Measurements from ENCODE around the gene KY. TPM values are rescaled to one million over a fixed set of nuclear protein-coding genes. Genes with fewer than 3 reads are reported as not detected.

KY gene
- polyA plus RNA-seq, 1 donor (not counting 4 experiments of a cell fraction or from before 2014, with no cell fraction given): not detected

DNA sequence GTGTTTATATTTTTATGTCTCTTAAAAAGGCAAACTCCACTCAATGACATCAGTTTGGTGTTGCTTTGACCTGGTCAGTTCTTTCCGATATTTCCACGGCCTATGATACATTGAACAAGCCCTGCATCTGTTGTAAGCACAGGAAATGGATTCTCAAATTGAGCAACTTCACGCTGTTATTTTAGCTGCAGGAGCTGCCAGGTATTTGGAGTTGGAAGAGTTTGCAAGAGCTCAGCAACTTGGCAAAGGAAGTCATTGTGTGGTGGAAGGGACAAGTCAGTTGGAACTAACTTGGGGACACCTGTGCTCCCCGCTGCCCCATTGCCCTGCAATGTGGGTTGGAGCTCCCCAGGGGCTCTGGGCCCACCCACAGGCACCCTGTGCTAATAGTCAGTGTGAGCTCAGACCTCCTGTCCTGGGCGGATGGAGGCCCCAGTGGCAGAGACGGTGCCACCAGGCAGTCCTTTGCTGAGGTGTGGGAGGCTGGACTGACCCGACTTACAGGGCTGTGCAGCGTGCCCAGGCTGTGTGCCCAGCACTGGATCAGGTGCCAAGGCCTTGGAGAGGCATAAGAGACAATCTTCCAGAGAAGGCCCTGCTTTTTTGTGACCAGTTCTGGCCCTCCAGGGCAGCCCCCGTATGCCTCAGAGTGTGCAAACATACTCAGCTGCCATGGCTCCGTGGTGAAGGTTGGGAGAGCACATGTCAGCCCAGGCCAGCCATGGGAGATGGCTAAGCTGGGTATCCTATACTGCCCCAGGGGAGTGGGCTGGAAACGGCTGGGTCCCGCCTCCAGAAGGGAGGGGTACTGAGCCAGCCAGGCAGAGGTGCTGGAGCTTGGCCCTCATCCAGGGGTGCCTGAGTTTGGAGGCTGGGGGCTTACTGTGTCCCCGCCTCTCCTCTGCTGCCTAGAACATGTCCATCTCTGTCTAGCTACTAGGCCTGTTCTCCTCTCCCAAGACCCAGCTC is 43.5 kb downstream of the KY start:
- DNase-seq (ENCODE audit: low read depth, low spot score) (no peak), FAIRE-seq (no peak)
- Histone ChIP-seq H3K9me1 (ENCODE audit: control insufficient read depth, extremely low read depth, insufficient read depth, low read length) (no peaks in the 10 kb centered on the region), H3K4me3 (ENCODE audit: control insufficient read depth in 2 of 3, extremely low read depth in 1 of 3, insufficient read depth in 2 of 3, low read depth in 1 of 3, low read length in 3 of 3) (no peak overlapping the region), H3K9ac (ENCODE audit: control insufficient read depth, extremely low read depth, insufficient read depth, low read length) (no peak overlapping the region), H4K20me1 (ENCODE audit: control insufficient read depth, extremely low read depth, insufficient read depth, low read length) (no peaks in the 10 kb centered on the region), H3K27me3 (ENCODE audit: control insufficient read depth, extremely low read depth, insufficient read depth, low read length) (peaks cover 6% of the 10 kb centered on the region), H3K4me1 (ENCODE audit: control insufficient read depth, extremely low read depth, insufficient read depth, low read length) (no peaks in the 10 kb centered on the region), H3K79me2 (ENCODE audit: control insufficient read depth, insufficient read depth, low read length) (no peaks in the 10 kb centered on the region), H3K4me2 (ENCODE audit: control insufficient read depth, extremely low read depth, insufficient read depth, low read depth, low read length) (no peak overlapping the region), H3K27ac (ENCODE audit: control insufficient read depth, insufficient read depth, low read length) (no peak overlapping the region), H3K36me3 (ENCODE audit: control insufficient read depth in 2 of 2, extremely low read depth in 1 of 2, insufficient read depth in 2 of 2, low read length in 2 of 2) (no peaks in the 10 kb centered on the region), H2AFZ (ENCODE audit: control insufficient read depth, low read length) (no peak overlapping the region), H3K9me3 (ENCODE audit: control insufficient read depth, low read depth, low read length) (no peaks in the 10 kb centered on the region)
- no peak for TF ChIP-seq EZH2 (IDR thresholded peaks at IDR 0.05; ENCODE audit: low read length)
- TF ChIP-seq, protein P1, sequence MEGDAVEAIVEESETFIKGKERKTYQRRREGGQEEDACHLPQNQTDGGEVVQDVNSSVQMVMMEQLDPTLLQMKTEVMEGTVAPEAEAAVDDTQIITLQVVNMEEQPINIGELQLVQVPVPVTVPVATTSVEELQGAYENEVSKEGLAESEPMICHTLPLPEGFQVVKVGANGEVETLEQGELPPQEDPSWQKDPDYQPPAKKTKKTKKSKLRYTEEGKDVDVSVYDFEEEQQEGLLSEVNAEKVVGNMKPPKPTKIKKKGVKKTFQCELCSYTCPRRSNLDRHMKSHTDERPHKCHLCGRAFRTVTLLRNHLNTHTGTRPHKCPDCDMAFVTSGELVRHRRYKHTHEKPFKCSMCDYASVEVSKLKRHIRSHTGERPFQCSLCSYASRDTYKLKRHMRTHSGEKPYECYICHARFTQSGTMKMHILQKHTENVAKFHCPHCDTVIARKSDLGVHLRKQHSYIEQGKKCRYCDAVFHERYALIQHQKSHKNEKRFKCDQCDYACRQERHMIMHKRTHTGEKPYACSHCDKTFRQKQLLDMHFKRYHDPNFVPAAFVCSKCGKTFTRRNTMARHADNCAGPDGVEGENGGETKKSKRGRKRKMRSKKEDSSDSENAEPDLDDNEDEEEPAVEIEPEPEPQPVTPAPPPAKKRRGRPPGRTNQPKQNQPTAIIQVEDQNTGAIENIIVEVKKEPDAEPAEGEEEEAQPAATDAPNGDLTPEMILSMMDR (optimal IDR thresholded peaks at IDR 0.05 in 1 of 3, IDR thresholded peaks at IDR 0.05 in 1 of 3, conservative IDR thresholded peaks at IDR 0.05 in 1 of 3; ENCODE audit: extremely low read depth in 1 of 3, insufficient read depth in 2 of 3, low read length in 3 of 3): no peak
- dilution Hi-C loops (cut with MboI; ENCODE audit: extremely low pct_ligation_motif_present, low sequenced_read_pairs): no loop called here

DNA sequence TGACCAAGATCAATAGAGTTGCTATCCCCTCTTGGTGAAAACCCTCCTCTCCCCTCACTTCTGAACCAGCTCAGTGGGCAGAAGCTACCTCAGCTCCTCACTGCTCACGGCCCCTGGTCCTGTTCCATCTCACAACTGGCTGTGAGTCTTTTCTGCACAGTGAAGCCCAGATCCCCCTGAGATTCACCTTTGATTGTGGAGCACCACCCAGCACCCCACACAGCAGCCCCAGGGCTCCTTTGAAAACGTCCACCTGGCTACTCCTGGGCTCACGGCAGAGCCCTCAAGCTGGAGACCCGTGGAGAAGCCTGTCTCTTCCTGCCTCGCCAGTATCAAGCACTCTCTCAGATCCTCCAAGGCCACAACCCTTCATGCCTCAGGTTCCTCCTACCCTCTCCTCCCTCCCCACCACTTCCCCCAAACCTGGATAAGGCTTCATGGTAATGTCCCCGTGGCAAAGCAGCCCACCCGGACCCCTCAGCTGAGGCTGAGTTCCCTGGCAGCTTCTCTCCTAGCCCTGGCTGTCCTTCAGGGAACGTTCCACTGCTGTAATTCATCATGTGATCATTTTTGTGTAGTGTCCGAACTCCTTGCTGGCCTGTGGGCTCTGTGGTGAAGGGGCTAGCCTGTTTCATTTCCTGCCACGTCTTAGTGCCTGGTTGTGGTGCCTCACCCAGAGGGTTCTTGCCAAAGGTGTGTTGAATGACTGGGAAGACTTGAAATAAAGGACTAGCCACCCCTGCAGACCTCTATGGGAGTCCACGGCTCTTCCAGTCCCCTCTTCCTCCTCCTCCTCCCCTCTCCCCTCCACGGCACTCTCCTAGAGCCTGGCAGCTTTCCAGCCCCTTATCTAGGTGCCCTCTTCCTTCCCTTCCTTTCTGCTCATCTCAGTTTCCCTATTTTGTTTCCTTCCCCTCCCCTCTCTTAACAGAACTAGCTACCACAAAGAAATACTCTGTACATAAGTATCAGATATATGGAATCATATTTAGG is 44.5 kb downstream of the KY start:
- no peaks in the 10 kb centered on the region for H3K9me3 ChIP-seq (ENCODE audit: control insufficient read depth, low read depth, low read length)
- H3K4me2 ChIP-seq (ENCODE audit: control insufficient read depth, extremely low read depth, insufficient read depth, low read depth, low read length): no peak overlapping the region
- H3K4me3 ChIP-seq (ENCODE audit: control insufficient read depth in 2 of 3, extremely low read depth in 1 of 3, insufficient read depth in 2 of 3, low read depth in 1 of 3, low read length in 3 of 3): no peak overlapping the region
- H3K9ac ChIP-seq (ENCODE audit: control insufficient read depth, extremely low read depth, insufficient read depth, low read length): no peak overlapping the region
- H4K20me1 ChIP-seq (ENCODE audit: control insufficient read depth, extremely low read depth, insufficient read depth, low read length): no peaks in the 10 kb centered on the region
- H3K79me2 ChIP-seq (ENCODE audit: control insufficient read depth, insufficient read depth, low read length): no peaks in the 10 kb centered on the region
- H3K9me1 ChIP-seq (ENCODE audit: control insufficient read depth, extremely low read depth, insufficient read depth, low read length): no peaks in the 10 kb centered on the region
- DNase-seq (ENCODE audit: low read depth, low spot score): no peak
- no peak overlapping the region for H3K27ac ChIP-seq (ENCODE audit: control insufficient read depth, insufficient read depth, low read length)
- no peak for TF ChIP-seq EZH2 (IDR thresholded peaks at IDR 0.05; ENCODE audit: low read length)
- TF ChIP-seq, protein P1 (optimal IDR thresholded peaks at IDR 0.05 in 1 of 3, IDR thresholded peaks at IDR 0.05 in 1 of 3, conservative IDR thresholded peaks at IDR 0.05 in 1 of 3; ENCODE audit: extremely low read depth in 1 of 3, insufficient read depth in 2 of 3, low read length in 3 of 3): no peak
- H3K27me3 ChIP-seq (ENCODE audit: control insufficient read depth, extremely low read depth, insufficient read depth, low read length): peaks cover 6% of the 10 kb centered on the region
- dilution Hi-C loops (cut with MboI; ENCODE audit: extremely low pct_ligation_motif_present, low sequenced_read_pairs): no loop called here
- no peak overlapping the region for H2AFZ ChIP-seq (ENCODE audit: control insufficient read depth, low read length)
- no peaks in the 10 kb centered on the region for H3K36me3 ChIP-seq (ENCODE audit: control insufficient read depth in 2 of 2, extremely low read depth in 1 of 2, insufficient read depth in 2 of 2, low read length in 2 of 2)
- no peak for FAIRE-seq
- H3K4me1 ChIP-seq (ENCODE audit: control insufficient read depth, extremely low read depth, insufficient read depth, low read length): peaks cover 2% of the 10 kb centered on the region

Data from keratinocyte (primary cell).